A549 treated with CpdA at 1 μM for 4 hours (cell line): Measurements from ENCODE around the gene HS3ST6. TPM values are rescaled to one million over a fixed set of nuclear protein-coding genes. Genes with fewer than 3 reads are reported as not detected.

ENCODE experiments used
- total RNA-seq: library from RNA; stranded (reverse); fragments of 200-300 nt; extraction: Qiagen RNA extraction; gene quantifications from 5 replicates; pipeline ENCODE4 v1.2.3, GENCODE V29; 2022; ENCODE audit warnings: low read depth

HS3ST6 gene
- total RNA-seq = 1.9 to 3.7 TPM (median 3.2 TPM) in 5 replicates

DNA sequence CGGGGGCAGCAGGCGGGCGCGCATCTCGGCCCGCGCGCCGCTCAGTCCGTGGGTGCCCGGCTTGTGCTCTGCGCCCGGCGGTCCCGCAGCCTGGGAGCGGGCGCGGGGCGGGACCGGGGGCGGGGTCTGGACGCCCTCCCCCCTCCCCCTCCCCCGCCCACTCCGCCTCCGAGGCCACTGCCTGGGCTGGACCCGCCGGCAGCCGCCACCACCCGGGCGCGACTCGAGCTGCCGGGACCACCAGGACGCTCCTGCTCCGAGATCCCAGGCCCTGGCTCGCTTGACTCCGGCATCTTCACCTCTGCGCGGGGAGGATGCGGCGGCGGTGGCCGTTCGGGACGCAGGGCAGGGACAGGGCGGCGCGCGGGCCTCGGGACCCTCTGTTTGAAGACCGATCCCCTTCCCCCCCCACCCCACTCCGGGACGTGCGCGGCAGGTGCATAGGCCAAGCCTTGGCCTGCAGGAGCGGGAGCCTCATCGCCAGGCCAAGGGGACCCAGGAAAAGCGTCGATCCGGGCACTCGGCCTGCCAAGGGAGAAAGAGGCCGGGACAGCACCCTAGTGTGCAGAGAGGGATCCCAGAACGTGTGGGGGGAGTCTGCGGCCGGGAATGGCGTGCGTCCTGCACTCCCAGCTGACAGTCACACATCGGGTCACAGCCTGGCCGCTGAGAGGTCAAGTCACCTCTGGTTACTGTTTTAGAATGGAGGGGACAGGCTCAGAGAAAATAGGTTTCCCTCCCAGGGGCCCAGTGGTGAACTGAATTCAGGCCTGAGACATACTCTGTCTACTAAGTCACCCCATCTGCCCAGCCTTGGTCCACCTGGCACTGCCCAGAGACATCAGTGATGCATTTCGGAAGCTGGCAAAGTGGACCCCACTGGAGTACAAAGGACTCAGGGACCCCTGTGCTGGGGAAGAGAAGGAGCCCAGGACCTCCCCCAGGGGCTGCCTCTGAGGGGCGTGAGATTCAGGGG is at the start of gene HS3ST6:
Gene HS3ST6, minus strand, starts transcription at position 65 of the 976 bp plus-strand sequence. CDS start 92 bp downstream, outside the sequence.

DNA sequence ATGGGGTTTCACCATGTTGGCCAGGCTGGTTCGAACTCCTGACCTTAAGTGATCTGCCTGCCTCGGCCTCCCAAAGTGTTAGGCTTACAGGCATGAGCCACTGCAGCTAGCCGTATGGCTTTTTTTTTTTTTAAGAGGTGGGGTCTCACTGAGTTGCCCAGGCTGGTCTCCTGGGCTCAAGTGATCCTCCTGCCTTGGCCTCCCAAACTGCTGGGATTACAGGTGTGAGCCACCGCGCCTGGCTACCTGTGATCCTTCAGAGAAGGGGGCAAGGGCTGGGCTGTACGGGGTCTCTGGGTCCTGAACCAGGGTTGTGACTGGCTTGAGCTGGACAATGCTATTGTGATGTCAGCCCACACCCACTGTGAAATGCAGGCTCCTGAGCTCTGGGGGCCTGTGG is 48.2 kb upstream of the HS3ST6 start, which contains the start of gene RNF151:
Gene RNF151, plus strand, starts transcription at position 397 of the 400 bp plus-strand sequence. CDS start 26 bp downstream, outside the sequence.

DNA sequence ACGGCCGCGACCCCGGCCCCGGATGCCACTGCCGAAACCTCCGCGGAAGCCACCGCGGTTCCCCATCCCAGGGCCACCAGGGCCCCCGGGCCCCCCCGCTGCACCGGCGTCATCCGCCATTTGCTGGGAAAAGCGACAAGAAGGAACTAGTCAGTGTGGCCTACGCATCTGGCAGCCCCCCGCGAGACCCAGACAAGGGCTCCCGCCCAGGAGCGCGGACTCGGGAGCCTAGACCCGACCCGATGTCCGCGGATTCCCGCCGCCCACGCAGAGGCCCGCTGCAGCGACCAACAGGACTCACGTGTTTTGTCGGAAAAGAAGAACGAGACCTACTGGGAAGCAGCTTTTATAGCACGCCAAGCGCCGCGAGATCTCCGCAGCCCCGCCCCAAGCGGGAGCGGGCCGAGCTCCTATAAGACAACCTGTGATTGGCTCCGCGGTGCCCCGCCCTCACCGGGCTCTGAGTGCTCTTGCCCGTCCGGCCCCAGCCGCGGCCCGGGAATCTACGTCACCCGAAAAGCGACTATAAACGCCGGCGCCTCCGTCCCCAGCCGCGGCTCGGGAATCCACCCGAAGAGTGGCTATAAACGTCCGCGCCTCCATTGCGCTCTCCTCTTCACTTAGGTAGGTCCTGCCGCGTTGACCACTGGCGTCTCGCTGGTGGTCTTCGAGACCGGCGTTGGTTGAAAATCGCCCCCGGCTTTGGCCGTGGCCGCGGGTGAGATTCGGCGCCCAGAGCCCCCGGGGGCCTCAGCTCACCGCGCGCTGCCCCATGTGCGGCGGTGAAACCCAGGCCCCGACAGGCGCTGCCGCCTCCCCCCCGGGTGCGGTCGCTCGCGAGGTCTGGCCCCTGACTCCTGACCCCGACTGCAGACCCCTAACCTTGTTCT is 46.5 kb upstream of the HS3ST6 start, which contains the start of gene RPS2:
Gene RPS2, minus strand, starts transcription at position 321 of the 890 bp plus-strand sequence. Its CDS starts 201 bp downstream, at position 120.

GRCh38 chr16:1959269-1960039 is 41.2 kb upstream of the HS3ST6 start, which contains the start of gene NDUFB10:
Gene NDUFB10 (plus strand): TSS chr16:1959538. CDS start chr16:1959625, 87 bp downstream.

DNA sequence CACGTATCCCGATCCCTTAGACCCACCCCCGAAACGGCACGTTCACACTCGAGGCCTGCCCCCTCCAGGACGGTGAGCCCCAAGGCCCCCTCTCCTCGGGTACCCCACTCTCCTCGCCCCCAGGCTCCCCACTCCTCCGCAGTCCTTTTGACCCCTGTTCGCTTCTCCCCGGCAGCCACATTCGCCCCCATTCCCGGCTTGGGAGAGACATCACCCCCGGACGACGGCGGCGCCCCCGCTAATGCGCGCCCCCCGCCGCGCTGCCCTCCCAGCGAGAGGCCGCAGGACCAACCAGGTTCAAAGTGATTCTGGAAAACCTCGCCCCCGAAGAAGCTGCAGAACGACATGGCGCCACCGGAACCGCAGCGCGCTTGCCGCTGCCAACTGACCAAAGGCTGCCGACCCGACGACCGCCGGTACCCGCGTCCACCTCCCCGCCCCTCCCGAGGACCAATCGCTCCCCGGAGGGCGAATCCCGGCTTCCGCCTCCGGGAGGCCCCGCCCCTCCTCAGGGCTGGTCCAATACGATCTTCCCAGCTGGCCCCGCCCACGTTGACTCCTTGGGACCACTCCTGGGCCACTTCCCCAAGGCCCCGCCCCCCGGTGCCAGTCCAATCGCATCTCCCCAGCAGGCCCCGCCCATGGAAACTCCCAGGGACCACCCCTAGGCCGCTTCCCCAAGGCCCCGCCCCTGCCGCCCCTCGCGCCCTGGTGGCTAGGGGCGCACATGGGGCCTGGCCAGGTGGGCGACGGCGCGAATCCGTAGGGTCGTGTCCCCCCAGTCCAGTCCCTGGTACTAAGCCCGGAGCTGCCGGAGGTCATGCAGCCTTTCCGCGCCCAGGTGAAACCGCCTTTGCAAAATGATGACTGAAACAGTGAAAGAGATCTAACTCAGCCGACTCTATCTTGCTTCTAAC is 24.9 kb upstream of the HS3ST6 start, which contains the start of gene MSRB1:
Gene MSRB1, minus strand, starts transcription at position 390 of the 917 bp plus-strand sequence. Its CDS starts 43 bp downstream, at position 347.

GRCh38 chr16:1871974-1872635 is 46.1 kb downstream of the HS3ST6 start, which contains the start of gene MEIOB:
Gene MEIOB (minus strand): TSS chr16:1872164. CDS start chr16:1868175, 3,989 bp downstream.

Other genes with a start within 250 kb of the HS3ST6 start
- gene JPT2, start 240.1 kb downstream of the HS3ST6 start, total RNA-seq = 168 to 223 TPM (median 172 TPM) in 5 replicates
- gene MAPK8IP3, start 212.2 kb downstream of the HS3ST6 start, total RNA-seq = 44.6 to 62.9 TPM (median 50.1 TPM) in 5 replicates
- 25.3 to 62.4 TPM (median 54.1 TPM) in 5 replicates for gene NME3, start 146.9 kb downstream of the HS3ST6 start, total RNA-seq
- 7.4 to 11.9 TPM (median 9.4 TPM) in 5 replicates for gene EME2, start 145.6 kb downstream of the HS3ST6 start, total RNA-seq
- gene MRPS34, start 145.3 kb downstream of the HS3ST6 start, total RNA-seq = 159 to 264 TPM (median 239 TPM) in 5 replicates
- 15.8 to 27.6 TPM (median 22.9 TPM) in 5 replicates for gene SPSB3, start 135.8 kb downstream of the HS3ST6 start, total RNA-seq
- 54.3 to 94.0 TPM (median 82.4 TPM) in 5 replicates for gene NUBP2, start 135.5 kb downstream of the HS3ST6 start, total RNA-seq
- 0.08 to 0.09 TPM in 2 of 5 replicates, not detected in the others for gene IGFALS, start 124.7 kb downstream of the HS3ST6 start, total RNA-seq
- gene HAGH, start 91.6 kb downstream of the HS3ST6 start, total RNA-seq = 57.1 to 73.9 TPM (median 66.5 TPM) in 5 replicates
- gene FAHD1, start 91.2 kb downstream of the HS3ST6 start, total RNA-seq = 41.5 to 50.7 TPM (median 48.3 TPM) in 5 replicates
- 1.5 to 3.1 TPM (median 1.7 TPM) in 5 replicates for gene MEIOB, start 46.3 kb downstream of the HS3ST6 start, total RNA-seq
- 24.4 to 35.7 TPM (median 31.6 TPM) in 5 replicates for gene MSRB1, start 24.8 kb upstream of the HS3ST6 start, total RNA-seq
- 0.05 TPM in 1 of 5 replicates, not detected in the others for gene RPL3L, start 36.3 kb upstream of the HS3ST6 start, total RNA-seq
- 247 to 298 TPM (median 257 TPM) in 5 replicates for gene NDUFB10, start 41.1 kb upstream of the HS3ST6 start, total RNA-seq
- 3,412 to 5,470 TPM (median 5,215 TPM) in 5 replicates for gene RPS2, start 46.4 kb upstream of the HS3ST6 start, total RNA-seq
- not detected in 5 replicates for gene RNF151, start 48.4 kb upstream of the HS3ST6 start, total RNA-seq
- 27.7 to 41.2 TPM (median 34.8 TPM) in 5 replicates for gene TBL3, start 53.6 kb upstream of the HS3ST6 start, total RNA-seq
- 0.12 to 0.33 TPM (median 0.25 TPM) in 4 of 5 replicates, not detected in the other for gene NOXO1, start 63.1 kb upstream of the HS3ST6 start, total RNA-seq
- 22.5 to 42.5 TPM (median 40.1 TPM) in 5 replicates for gene GFER, start 65.8 kb upstream of the HS3ST6 start, total RNA-seq
- 6.3 to 8.3 TPM (median 6.5 TPM) in 5 replicates for gene SYNGR3, start 71.6 kb upstream of the HS3ST6 start, total RNA-seq
- 45.0 to 61.1 TPM (median 54.0 TPM) in 5 replicates for gene ZNF598, start 91.4 kb upstream of the HS3ST6 start, total RNA-seq
- 0.79 to 1.5 TPM (median 1.2 TPM) in 4 of 5 replicates, not detected in the other for gene NPW, start 101.4 kb upstream of the HS3ST6 start, total RNA-seq
- gene NHERF2, start 108.5 kb upstream of the HS3ST6 start, total RNA-seq = 40.0 to 59.6 TPM (median 58.2 TPM) in 5 replicates
- 32.1 to 53.3 TPM (median 41.7 TPM) in 5 replicates for gene NTHL1, start 129.4 kb upstream of the HS3ST6 start, total RNA-seq
- 31.5 to 46.9 TPM (median 33.4 TPM) in 5 replicates for gene TSC2, start 129.6 kb upstream of the HS3ST6 start, total RNA-seq
- gene PKD1, start 217.5 kb upstream of the HS3ST6 start, total RNA-seq = 40.0 to 54.4 TPM (median 50.1 TPM) in 5 replicates
- 1.8 to 4.3 TPM (median 4.1 TPM) in 5 replicates for gene RAB26, start 230.2 kb upstream of the HS3ST6 start, total RNA-seq
- 42.3 to 59.0 TPM (median 51.2 TPM) in 5 replicates for gene TRAF7, start 237.4 kb upstream of the HS3ST6 start, total RNA-seq